ENCODE data around the gene NEUROD2.

DNA sequence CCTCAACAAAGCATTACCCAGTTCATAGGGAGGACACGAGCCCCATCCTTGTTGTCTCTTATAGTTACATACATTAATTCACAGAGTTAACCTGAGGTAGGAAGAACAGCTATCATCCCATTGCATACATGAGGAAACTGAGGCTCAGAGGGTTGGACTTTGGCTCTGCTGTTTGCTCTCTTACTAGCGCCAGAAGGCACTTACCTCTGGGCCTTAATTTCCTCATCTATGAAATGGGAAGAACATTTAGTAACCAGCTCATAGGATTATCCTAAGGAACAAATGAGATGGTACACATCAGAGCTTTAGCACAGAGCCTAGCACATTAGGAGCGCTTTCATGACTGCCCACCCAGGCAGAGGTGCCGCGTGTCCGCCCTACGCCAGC, 27.6 kb downstream of the NEUROD2 start:
- TF ChIP-seq TAF1 (IDR thresholded peaks at IDR 0.05; ENCODE audit: low read depth, low read length) (no peak), POLR2A (IDR thresholded peaks at IDR 0.05; ENCODE audit: low read depth, low read length) (no peak), POU2F2 (IDR thresholded peaks at IDR 0.05; ENCODE audit: low read depth, low read length) (no peak), SPI1 (IDR thresholded peaks at IDR 0.05; ENCODE audit: low read depth, low read length) (no peak), POLR2AphosphoS5 (IDR thresholded peaks at IDR 0.05; ENCODE audit: low read depth, low read length) (no peak)
